Measurements from ENCODE around the gene GDPD5. TPM values are rescaled to one million over a fixed set of nuclear protein-coding genes. Genes with fewer than 3 reads are reported as not detected.
A peak's percentile ranks its signal among the peaks of the same experiment; 100 is the strongest.

GDPD5 gene
- total and polyA plus RNA-seq, 9 of the 15 experiments (the other 6 are each of a cell fraction or from before 2014, with no cell fraction given): 0.32 to 27.3 (median 8.0) TPM

GRCh38 chr11:75532200-75533048, 6.7 kb upstream of the GDPD5 start (continued):
- no peak for TF ChIP-seq ZSCAN32 (CRISPR knock-in tag; IDR thresholded peaks at IDR 0.05)
- TF ChIP-seq ZNF561 (CRISPR knock-in tag; conservative IDR thresholded peaks at IDR 0.05): no peak
- TF ChIP-seq STAG1 (CRISPR knock-in tag; IDR thresholded peaks at IDR 0.05; ENCODE audit: borderline replicate concordance): peak; percentile 71; the same call in 1 of the 2 replicates
- no peak for TF ChIP-seq LEF1 (IDR thresholded peaks at IDR 0.05)
- TF ChIP-seq MAZ (CRISPR knock-in tag; conservative IDR thresholded peaks at IDR 0.05 in 1 of 2, IDR thresholded peaks at IDR 0.05 in 1 of 2): peak in 1 of 2 experiments; percentile 60; a peak in 1 of 4 replicates
- TF ChIP-seq HEY1 (CRISPR knock-in tag; IDR thresholded peaks at IDR 0.05; ENCODE audit: borderline replicate concordance): no peak
- TF ChIP-seq SOX6 (IDR thresholded peaks at IDR 0.05): no peak
- no peak for TF ChIP-seq FUS (optimal IDR thresholded peaks at IDR 0.05; ENCODE audit: low read depth, low read length)
- peak; percentile 88 to 94 (median 89) for TF ChIP-seq CTCF (IDR thresholded peaks at IDR 0.05 in 2 of 3, conservative IDR thresholded peaks at IDR 0.05 in 1 of 3; ENCODE audit: insufficient read depth in 2 of 3, low read depth in 1 of 3, low read length in 3 of 3)
- TF ChIP-seq RBM25 (IDR thresholded peaks at IDR 0.05; ENCODE audit: low read depth, low read length, severe bottlenecking): peak; percentile 72
- peak in 1 of 2 experiments; percentile 32; a peak in 1 of 4 replicates for TF ChIP-seq KDM1A (IDR thresholded peaks at IDR 0.05)
- 0 out of 4 replicates have a peak, but pooled peaks of 1 of the 2 experiments have one; percentile 32 for TF ChIP-seq HDAC1 (IDR thresholded peaks at IDR 0.05)
- TF ChIP-seq ZNF212 (CRISPR knock-in tag; IDR thresholded peaks at IDR 0.05): no peak
- no peak for TF ChIP-seq CHD1 (IDR thresholded peaks at IDR 0.05; ENCODE audit: low read length)
- TF ChIP-seq SPI1 (IDR thresholded peaks at IDR 0.05; ENCODE audit: borderline replicate concordance, low read depth, low read length): no peak
- TF ChIP-seq ZZZ3 (IDR thresholded peaks at IDR 0.05): no peak
- no peak for TF ChIP-seq ATF2 (CRISPR knock-in tag; IDR thresholded peaks at IDR 0.05)
- TF ChIP-seq CTBP1 (IDR thresholded peaks at IDR 0.05; ENCODE audit: borderline replicate concordance): peak; percentile 43; the same call in 1 of the 2 replicates
- no peak for TF ChIP-seq ZNF316 (IDR thresholded peaks at IDR 0.05)
- TF ChIP-seq AFF1 (IDR thresholded peaks at IDR 0.05; ENCODE audit: low read depth in 1 of 2, partially characterized antibody in 2 of 2): peak in 1 of 2 experiments; percentile 87
- TF ChIP-seq ZNF696 (CRISPR knock-in tag; conservative IDR thresholded peaks at IDR 0.05): no peak
- TF ChIP-seq ARNT (IDR thresholded peaks at IDR 0.05): no peak
